ENCODE results near the gene RPL37.
"Not testable (repeated sequence)": the region's sequence is repeated elsewhere in the genome, so short reads cannot be mapped to it uniquely, and the experiment has no call there.

Gene RPL37

DNA sequence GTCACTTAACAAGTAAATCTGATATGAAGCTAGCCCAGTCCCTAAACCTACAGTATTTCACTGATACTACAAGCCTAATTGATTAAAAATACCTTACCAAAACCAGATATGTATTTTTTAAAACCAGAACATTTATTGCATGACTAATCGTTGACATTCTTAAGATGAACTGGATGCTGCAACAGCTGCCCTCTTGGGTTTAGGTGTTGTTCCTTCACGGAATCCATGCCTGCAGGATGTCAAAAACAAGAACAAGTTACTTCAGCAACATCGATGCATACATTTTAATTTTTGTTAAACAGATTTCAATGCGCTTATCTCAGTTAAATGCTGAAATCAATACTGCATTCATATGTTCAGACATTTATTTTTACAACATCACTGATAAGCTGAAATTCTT is 2.7 kb downstream of the RPL37 start:
- no peak for DNase-seq

DNA sequence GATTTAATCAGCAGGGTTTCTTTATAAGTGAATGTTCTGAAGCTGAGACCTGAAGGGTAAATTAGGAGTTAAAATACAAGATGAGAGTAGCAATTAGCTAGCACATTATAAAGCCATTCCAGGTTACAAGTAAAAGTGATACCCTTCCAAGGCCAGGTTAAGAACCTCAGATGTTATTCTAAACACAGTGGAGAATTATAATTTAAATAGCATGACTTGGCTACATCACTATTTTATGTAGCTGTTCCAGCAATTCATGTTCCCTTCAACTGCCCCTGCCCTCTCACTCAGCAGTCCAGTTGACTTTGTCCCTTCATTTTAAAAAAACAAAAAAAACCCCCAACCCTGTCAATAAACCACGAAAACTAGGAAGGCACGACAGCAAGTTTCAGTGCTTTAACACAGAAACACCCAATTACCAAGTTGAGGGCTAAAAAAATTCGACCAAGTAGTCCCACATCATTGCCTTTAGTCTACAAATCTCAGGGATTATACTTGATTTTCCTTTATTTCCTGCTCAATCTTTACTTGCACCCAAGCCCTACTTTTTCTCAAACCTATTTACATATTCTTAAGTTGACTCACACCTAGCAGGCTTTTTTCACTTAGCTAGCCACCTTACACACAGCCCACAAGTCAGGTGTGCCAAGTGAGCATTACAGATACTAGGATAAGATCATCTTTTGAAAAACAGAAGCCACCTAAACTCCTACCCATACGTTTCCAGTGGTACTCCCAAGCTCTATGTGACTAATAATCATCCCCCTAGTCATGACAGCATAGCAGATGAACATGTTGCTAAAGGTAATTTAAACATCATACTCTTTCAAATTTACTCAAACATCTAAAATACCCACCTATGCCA is 3.4 kb downstream of the RPL37 start:
- no peak for DNase-seq

- DNase-seq: no peak
Measured at GRCh38 chr5:40829748-40830533, 5.1 kb downstream of the RPL37 start.

DNA sequence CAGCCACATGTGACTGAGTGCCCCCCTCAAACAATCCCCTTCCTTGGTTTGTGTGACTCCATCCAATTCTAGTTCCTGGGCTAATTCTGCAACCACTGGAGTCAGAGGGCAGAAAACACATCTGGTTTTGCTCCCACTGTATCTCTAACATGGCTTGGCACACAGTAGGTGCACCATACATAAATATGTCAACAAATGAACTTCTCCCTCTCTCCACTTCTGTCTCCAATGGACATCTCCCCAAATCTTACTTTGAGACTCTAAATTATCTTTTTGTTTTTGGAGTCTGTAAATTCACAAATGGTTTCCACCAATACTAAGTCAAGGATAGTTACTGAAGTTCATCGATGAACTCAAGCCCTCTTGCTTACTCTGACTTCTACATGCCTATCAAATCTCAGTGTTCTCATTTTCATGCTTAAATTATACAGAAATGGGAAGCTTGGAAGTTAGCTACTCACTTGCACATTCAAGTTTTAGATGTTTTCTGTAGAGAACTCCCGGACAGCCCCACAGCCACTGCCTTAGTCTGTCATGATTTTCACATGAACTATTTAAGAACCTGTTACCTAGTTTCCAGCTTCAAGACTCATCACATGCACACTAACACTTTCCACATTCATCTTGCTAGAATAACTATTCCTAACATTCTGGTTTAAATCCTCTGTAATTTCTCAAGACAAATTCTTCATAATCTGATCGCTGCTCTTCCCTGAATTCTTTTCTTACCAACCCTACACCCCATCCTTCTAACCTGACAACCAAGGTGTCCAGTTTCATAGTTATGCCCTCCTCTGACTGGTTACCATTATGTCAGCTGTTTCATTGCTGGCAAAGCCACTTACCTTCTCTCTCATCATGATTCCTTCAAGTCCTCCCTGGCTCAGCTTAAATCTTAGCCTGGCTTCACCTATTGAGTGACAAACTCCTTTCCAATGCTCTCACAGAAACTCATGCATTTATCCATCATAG is 6.0 kb downstream of the RPL37 start:
- DNase-seq: no peak

DNA sequence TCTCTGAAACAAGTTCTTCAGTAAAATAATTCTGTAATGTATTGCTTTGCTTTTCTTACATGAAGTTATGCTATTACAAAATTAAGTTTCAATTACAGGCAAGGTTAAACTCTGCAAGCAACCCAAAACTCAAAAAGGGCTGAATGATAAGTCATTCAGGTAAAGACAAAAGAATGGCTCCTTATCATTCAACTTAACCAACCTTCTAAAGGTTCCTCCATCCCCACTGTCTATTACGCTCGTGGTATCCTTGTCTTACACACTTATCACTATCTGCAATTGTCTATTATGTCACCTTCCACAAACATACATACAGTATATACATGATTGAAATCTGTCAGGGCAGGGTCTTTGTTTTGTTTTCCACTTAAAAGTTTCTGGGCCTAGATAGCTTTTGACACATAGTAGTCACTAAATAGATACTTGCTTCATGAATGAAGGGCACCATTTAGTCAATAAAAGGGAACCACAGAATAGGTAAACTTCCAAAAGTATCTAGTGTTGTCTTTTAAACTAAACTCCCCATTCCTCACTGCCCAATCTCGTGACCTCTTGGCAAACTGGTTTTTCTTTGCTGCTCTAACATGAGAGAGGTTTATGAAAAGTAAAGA is 6.9 kb downstream of the RPL37 start:
- DNase-seq: no peak

- no peak for DNase-seq
Measured at GRCh38 chr5:40827188-40827977, 7.6 kb downstream of the RPL37 start.

GRCh38 chr5:40826489-40827187 is 8.4 kb downstream of the RPL37 start:
- no peak for DNase-seq

DNA sequence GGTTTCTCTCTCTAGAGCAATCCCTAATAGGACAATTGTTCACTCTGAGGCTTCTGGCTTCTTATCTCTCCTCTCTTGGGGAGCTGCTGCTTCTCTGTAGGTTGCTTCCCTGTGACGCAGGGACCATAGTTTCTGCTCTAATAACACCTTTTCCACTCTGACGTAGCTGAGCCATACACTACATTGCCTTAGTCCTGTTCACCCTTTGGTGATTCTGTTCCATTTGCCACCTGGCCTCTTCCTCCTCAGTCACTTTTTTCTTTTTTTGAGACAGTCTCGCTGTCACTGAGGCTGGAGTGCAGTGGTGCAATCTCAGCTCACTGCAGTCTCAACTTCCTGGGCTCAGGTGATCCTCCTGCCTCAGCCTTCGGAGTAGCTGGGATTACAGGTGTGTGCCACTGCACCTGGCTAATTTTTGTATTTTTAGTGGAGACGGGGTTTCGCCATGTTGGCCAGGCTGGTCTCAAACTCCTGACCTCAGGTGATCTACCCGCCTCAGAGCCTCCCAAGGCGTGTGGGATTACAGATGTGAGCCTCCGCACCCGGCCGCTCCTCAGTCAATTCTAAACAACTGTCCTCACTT is 9.5 kb downstream of the RPL37 start:
- not testable (repeated sequence) for DNase-seq

DNA sequence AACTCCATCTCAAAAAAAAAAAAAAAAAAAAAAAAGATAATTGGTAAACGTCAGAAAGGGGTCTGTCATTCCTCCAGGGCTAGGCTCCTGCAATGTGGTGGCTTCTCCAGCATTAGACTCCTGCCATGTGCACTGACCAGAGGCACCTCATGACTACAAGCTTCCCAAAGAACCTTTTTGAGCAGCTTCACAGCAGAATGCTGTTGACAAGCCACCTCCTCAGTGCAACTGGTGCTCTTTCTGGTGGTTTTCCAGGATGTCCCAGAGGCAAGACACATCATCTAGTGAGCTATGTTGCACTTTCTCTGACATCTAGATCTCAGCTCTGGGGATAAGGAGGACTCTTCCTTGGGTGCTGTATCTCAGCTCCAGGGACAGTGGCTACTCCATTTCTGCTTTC is 11.6 kb downstream of the RPL37 start:
- DNase-seq: no peak

GRCh38 chr5:40813698-40814281 is 21.2 kb downstream of the RPL37 start:
- DNase-seq: no peak

- DNase-seq: no peak
Measured at GRCh38 chr5:40812125-40812524, 22.9 kb downstream of the RPL37 start.

GRCh38 chr5:40801771-40802562 is 33.1 kb downstream of the RPL37 start:
- DNase-seq: no peak

DNA sequence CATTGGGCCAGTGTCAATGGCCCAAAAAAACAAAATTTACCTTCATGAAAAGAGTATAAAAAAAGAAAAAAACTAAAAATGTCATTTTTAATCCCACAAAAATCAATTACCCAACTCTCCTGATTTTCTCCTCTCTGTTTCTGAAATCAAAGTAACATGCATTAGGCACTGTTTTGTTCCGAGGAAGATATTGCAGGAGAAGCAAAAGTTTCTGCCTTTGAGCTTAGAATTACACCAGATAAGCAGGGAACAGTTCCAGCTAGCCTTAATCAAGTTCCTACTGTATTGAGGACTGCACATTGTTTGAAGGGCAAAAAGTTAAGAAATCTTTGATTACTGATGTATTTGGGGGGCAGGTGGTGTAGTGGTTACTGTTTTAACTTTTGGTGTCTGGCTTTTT is 35.8 kb downstream of the RPL37 start:
- DNase-seq: no peak

GRCh38 chr5:40798801-40799210 is 36.2 kb downstream of the RPL37 start:
- no peak for DNase-seq

- DNase-seq: peak; percentile 77
Measured at GRCh38 chr5:40798012-40798800, 36.8 kb downstream of the RPL37 start, which contains the start of gene PRKAA1. Gene PRKAA1, minus strand, starts transcription at chr5:40798374. Its CDS starts 185 bp downstream, at chr5:40798189.

- DNase-seq: peak; percentile 69
Measured at GRCh38 chr5:40797273-40798011, 37.6 kb downstream of the RPL37 start.

GRCh38 chr5:40796487-40796889 is 38.5 kb downstream of the RPL37 start:
- DNase-seq: no peak

DNA sequence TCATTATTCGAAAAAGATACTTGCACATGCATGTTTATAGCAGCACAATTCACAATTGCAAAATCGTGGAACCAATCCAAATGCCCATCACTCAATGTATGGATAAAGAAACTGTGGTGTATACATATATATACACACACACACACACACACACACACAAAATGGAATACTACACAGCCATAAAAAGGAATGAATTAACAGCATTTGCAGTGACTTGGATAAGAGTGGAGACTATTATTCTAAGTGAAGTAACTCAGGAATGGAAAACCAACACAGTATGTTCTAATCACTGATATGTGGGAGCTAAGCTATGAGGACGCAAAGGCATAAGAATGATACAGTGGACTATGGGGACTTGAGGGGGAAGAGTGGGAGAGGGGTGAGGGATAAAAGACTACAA is 40.1 kb downstream of the RPL37 start:
- not testable (repeated sequence) for DNase-seq

All from COR-L47 (cell line).